NCI-H510A (cell line): ENCODE measurements around the gene GRIA1.

Source experiments
- DNase-seq: peaks from one replicate; lab custom pipeline; 2025; lab: John Stamatoyannopoulos, UW

Gene GRIA1

DNA sequence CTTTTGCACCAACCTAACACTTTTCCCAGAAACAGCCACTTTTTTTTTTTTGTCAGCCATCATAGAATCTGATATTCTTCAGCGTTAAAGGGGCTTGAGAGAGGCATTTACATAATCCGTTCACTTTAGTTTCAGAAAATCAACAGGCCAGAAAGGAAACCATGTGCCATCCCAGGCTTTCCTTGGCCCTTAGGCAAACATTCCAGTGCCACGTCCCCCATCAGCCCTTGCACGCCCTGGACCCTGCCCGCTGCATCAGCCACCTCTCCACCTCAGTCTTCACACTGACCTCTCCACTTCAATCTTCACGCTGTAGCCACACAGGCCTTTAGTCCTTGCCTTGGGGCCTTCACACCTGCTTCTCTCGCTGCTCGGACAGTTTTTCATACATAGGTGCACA lies 123.2 kb downstream of the GRIA1 start:
- no peak for DNase-seq

DNA sequence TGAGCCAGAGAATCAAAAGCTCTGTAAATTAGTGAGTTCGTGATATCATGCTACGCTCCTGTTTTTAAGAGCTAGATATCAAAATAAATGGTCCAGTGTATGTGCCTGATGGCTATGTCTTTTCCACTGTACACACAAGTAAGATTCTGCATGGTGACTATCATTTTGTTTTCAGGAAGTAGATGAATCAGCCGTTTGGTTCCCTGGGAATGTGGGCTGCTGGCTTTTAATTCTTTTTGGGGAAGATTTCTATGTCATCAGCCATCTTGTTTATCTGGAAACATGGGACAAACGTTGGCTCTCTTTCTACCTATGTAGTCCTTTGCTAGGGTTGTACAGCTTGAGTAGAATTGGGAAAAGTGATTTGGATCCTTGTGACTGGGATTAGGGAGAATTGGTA lies 126.7 kb downstream of the GRIA1 start:
- no peak for DNase-seq

GRCh38 chr5:153618307-153618706 lies 127.8 kb downstream of the GRIA1 start:
- DNase-seq, result no peak

GRCh38 chr5:153618867-153619266 lies 128.4 kb downstream of the GRIA1 start:
- no peak for DNase-seq

DNA sequence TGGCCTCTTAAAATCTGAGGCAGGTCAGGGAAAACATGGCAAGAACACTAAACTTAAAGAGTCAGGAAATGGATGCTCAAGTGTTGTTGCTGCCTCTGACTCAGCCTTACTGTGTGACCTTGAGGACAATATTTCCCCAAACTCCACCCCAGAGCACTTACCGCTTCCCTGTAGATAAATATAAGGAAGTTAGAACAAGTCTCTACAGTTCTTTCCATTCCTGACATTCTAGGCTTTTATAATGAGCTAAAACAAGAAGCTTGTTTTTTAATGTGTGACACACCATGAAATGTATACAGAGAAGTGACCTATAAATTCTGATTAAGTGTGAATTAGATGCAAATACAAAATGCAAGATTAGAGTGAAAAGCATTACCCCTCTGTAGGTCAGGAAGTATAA lies 129.3 kb downstream of the GRIA1 start:
- no peak for DNase-seq

DNA sequence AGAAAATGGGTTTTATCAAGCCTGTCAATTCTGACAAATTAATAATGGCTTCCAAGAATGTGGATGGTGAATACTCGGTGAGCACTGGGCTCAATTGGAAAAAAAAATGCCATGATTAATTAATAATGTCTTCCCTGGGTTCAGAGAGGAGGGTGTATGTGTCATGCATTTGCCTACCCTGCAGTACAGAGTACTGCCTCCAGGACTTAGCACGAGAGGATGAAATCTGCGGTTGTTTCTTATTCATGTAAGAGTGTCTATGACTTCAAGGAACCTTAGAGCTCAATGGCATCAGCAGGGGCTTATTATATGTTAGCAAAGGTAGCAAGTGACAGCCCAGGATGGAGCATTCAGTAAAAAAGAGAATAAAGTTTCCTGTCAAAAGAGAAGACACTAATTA lies 132.7 kb downstream of the GRIA1 start:
- no peak for DNase-seq

GRCh38 chr5:153623751-153624450 lies 133.4 kb downstream of the GRIA1 start:
- DNase-seq, result no peak

- no peak for DNase-seq
Measured at GRCh38 chr5:153624451-153624765, 133.9 kb downstream of the GRIA1 start.

- DNase-seq, result no peak
Measured at GRCh38 chr5:153625826-153626354, 135.4 kb downstream of the GRIA1 start.

GRCh38 chr5:153626836-153627235 lies 136.4 kb downstream of the GRIA1 start:
- DNase-seq, result no peak

DNA sequence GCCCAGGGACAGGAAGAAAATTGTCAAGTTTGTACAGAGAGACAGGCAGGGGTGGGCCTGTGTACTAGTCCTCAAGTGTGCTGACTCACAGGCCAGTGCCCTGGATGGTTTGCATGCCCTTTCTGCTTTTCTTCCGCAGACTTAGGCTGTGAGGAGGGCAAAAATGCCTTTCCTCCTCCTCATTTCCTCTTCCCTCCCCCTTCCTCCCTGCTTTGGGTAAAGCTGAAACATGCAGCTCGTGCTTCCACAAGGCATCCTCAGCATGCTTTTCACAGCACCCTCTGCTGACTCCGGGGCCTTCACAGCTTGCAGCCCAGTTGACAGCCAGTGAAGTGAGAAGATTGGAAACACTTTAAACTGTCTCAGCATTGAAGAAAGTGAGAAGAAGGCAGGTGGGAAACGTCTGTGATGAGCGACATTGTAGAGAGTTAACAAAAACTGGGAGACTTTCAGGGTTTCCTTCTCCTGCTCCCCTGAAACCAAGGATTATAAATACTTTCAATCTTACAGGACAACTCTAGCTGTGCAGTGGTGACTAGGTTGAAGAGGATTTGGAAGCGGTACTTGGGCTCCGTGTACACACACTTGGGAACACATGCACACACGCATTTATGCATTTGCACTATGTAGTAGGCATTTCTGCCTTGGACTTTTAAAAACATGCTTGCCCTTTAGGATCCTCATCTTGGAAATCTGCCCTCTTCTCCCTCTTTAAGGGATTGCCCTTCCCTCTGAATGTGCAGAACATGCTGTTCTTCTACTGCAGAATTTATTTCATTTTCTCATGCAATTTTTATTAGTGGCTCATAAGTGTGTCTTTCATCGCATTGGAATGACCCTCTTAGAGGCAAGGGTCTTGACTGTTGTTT lies 138.8 kb downstream of the GRIA1 start:
- DNase-seq, result no peak

DNA sequence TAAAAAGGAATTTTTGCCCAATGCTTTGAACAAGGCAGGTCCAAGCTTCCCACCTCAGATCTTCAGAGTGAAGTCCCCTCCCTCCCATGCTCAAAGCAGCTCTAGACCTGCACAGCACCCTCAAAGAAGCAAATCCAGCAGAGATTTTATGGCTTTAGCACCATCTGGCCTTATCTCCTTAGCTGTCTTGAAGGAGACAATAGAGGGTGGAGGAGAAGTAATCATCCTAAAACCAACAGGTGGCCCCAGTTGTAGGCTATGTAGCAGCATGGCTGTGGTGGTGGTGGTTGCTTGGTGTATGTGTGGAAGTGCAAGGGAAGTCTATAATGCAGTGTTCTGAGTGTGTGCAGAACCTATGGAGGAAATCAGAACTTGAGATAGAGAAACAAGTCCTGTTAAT lies 140.1 kb downstream of the GRIA1 start:
- DNase-seq, result no peak

GRCh38 chr5:153632748-153633290 lies 142.3 kb downstream of the GRIA1 start:
- DNase-seq, result no peak

DNA sequence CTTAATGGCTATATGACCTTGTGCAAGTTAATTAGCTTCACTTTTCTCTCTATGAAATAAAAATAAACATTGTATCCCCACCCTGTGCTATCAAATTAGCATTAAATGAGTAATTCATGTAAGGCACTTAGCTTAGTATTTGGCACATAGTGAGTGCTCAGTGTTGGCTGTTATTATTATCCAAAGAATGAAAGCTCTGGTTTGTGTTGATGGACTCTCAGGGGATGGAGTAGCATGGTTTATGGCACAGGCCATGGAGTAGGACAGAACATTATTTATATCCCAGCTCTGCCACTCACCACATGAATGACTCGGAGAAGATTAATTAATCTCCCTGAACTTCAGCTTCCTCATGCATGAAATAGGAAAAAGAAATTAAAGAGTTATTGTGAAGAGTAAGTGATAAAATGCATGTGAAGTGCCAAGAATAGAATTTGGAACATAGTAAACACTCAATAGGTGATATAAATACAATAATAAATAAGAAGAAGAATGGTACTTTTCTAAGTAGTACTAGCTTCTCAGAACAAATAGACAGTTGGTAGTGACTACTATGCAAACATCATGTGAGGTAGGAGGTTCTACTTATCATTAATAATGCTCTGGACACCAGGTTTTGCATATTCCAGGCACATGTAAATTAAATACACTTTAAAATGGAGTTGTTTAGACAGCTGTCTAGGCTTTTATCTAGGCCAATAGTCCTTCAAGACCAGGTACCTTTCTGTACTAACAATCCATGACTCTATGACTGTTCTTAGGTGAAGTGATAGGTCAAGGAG lies 146.4 kb downstream of the GRIA1 start:
- DNase-seq, result peak; percentile 52

- DNase-seq, result no peak
Measured at GRCh38 chr5:153640293-153640692, 149.8 kb downstream of the GRIA1 start.

- no peak for DNase-seq
Measured at GRCh38 chr5:153641183-153641688, 150.8 kb downstream of the GRIA1 start.

GRCh38 chr5:153654504-153655200 lies 164.2 kb downstream of the GRIA1 start:
- DNase-seq, result no peak

DNA sequence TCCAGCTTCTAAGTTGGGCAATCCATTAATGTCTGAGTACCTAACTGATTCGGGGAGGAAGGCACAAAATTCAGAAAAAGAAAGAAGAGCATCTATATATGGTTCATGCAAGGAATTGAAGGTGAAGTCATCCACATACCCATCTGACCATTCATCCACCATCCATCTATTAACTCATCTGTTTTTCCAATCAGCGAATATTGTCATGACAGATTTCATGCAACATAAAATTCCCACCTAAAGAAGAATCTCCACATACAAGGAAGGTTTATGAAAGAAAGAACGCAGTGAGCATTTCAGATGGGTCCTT lies 164.7 kb downstream of the GRIA1 start:
- no peak for DNase-seq

- DNase-seq, result no peak
Measured at GRCh38 chr5:153658149-153658548, 167.7 kb downstream of the GRIA1 start.

DNA sequence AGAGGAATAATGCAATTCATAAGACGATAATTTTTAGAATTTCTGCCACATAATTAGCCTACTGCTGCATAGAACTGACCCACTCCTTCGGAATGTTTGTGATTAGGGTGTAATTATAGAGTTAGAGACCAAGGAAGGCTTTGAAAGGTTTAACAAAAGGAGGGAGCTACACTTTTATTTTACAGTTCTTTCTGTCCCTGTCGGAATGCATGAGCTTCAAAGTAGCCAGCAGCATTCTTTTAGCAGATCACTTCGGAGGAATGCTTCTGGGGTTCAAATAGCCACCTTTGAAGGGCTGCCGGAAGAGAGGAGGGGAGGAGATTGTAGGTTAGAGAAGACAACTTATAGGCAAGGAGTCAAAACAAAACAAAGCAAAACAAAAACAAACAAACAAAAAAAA lies 168.1 kb downstream of the GRIA1 start:
- no peak for DNase-seq

GRCh38 chr5:153659039-153659736 lies 168.7 kb downstream of the GRIA1 start:
- no peak for DNase-seq
